Hematopoietic multipotent progenitor cell (in vitro differentiated cells): ENCODE data around the gene ABCC6. TPM values are rescaled to one million over a fixed set of nuclear protein-coding genes. Genes with fewer than 3 reads are reported as not detected.

ENCODE experiments used
- total RNA-seq: library from RNA; depleted of rRNA; stranded (reverse); fragments of >200 nt; gene quantifications from one replicate; pipeline ENCODE4 v1.2.3, GENCODE V29; 2012

ABCC6 gene
- total RNA-seq, 1 donor: 1.6 TPM

Other genes with a start within 250 kb of the ABCC6 start
- 41.5 TPM for gene NOMO3, start 9.0 kb upstream of the ABCC6 start, total RNA-seq
- gene NPIPA7, start 155.6 kb upstream of the ABCC6 start, total RNA-seq: 0.27 TPM